Hepatocyte (in vitro differentiated cells): ENCODE measurements around the gene CELF5. TPM values are rescaled to one million over a fixed set of nuclear protein-coding genes. Genes with fewer than 3 reads are reported as not detected.

Source experiments
- DNase-seq: peaks from one replicate; pipeline ENCODE4 v3.0.0-alpha.2; 2016; ENCODE audit warnings: low spot score
- H2AFZ ChIP-seq: fragments of 200-600 bp; sonication (generic); 2 replicates; pipeline ENCODE4 v1.6.0; 2016; ENCODE audit warnings: antibody characterized with exemption, mild to moderate bottlenecking
- H3K27ac ChIP-seq: fragments of 200-600 bp; sonication (generic); 2 replicates; pipeline ENCODE4 v1.5.1; 2016; ENCODE audit warnings: mild to moderate bottlenecking
- H3K27me3 ChIP-seq: fragments of 200-600 bp; sonication (generic); 2 replicates; pipeline ENCODE4 v1.6.1; 2016
- H3K36me3 ChIP-seq: fragments of 200-600 bp; sonication (generic); replicated peaks from 2 replicates; pipeline ENCODE4 v1.5.1; 2016; ENCODE audit warnings: low read depth; ENCODE audit not compliant: insufficient read depth
- H3K4me1 ChIP-seq: fragments of 200-600 bp; sonication (generic); 2 replicates; pipeline ENCODE4 v1.5.1; 2016; ENCODE audit warnings: mild to moderate bottlenecking, moderate library complexity; ENCODE audit not compliant: insufficient read depth
- H3K4me2 ChIP-seq: fragments of 200-600 bp; sonication (generic); 2 replicates; pipeline ENCODE4 v1.6.0; 2016
- H3K4me3 ChIP-seq: fragments of 200-600 bp; sonication (generic); 2 replicates; pipeline ENCODE4 v1.5.1; 2016; ENCODE audit warnings: mild to moderate bottlenecking
- H3K79me2 ChIP-seq: fragments of 200-600 bp; sonication (generic); 2 replicates; pipeline ENCODE4 v1.6.0; 2017; ENCODE audit warnings: mild to moderate bottlenecking
- H3K9me2 ChIP-seq: fragments of 200-600 bp; sonication (generic); replicated peaks from 2 replicates; pipeline ENCODE4 v1.6.0; 2017; ENCODE audit warnings: mild to moderate bottlenecking; ENCODE audit not compliant: insufficient read depth
- H3K9me3 ChIP-seq: fragments of 200-600 bp; sonication (generic); 2 replicates; pipeline ENCODE4 v1.5.1; 2016; ENCODE audit warnings: low read depth, mild to moderate bottlenecking
- H4K20me1 ChIP-seq: fragments of 200-600 bp; sonication (generic); 2 replicates; pipeline ENCODE4 v1.6.0; 2016; ENCODE audit warnings: mild to moderate bottlenecking; ENCODE audit not compliant: insufficient read depth, poor library complexity, severe bottlenecking
- CTCF ChIP-seq: fragments of 200-600 bp; sonication (generic); IDR thresholded peaks from 2 replicates; pipeline ENCODE4 v1.5.1; 2016; ENCODE audit warnings: antibody characterized with exemption, mild to moderate bottlenecking; ENCODE audit not compliant: poor library complexity
- EZH2 ChIP-seq: fragments of 200-600 bp; sonication (generic); IDR thresholded peaks from 2 replicates; pipeline ENCODE4 v1.6.1; 2016; ENCODE audit warnings: antibody characterized with exemption, mild to moderate bottlenecking, borderline replicate concordance
- EZH2phosphoT487 ChIP-seq: fragments of 200-600 bp; sonication (generic); IDR thresholded peaks from one replicate; pipeline ENCODE4 v1.6.1; 2018; ENCODE audit warnings: antibody characterized with exemption, mild to moderate bottlenecking, low read depth, moderate library complexity; ENCODE audit not compliant: unreplicated experiment, severe bottlenecking
- WGBS: methylation state at CpG from one replicate; pipeline ENCODE4 v1.1.6; 2016; ENCODE audit warnings: low lambda C conversion rate; ENCODE audit errors: missing lambda C conversion rate; 5-methylcytosine and 5-hydroxymethylcytosine counted together
- polyA plus RNA-seq: library from polyadenylated mRNA; unstranded; fragments of >200 nt; fragmentation: Nextera tagmentation; extraction: Ambion mirVana; gene quantifications from 2 replicates; pipeline ENCODE4 v1.2.1, GENCODE V29; 2016
- total RNA-seq: library from RNA; depleted of rRNA; stranded (reverse); fragments of >200 nt; gene quantifications from 2 replicates; pipeline ENCODE4 v1.2.3, GENCODE V29; 2014

CELF5 gene
- total and polyA plus RNA-seq, 2 experiments from 2014 or later = 0.03 to 0.17 TPM

GRCh38 chr19:3279306-3279705 is 54.8 kb downstream of the CELF5 start:
- WGBS = 76% methylated on average over 7 of the region's 7 CpGs
- no peak for DNase-seq
- H3K4me1 ChIP-seq = peaks cover 2% of the 10 kb centered on the region
- H3K9me3 ChIP-seq = no peaks in the 10 kb centered on the region
- no peak overlapping the region for H3K4me2 ChIP-seq
- H3K4me3 ChIP-seq = no peak overlapping the region
- H2AFZ ChIP-seq = no peak overlapping the region
- H3K79me2 ChIP-seq = no peaks in the 10 kb centered on the region
- H3K9me2 ChIP-seq = no peaks in the 10 kb centered on the region
- no peak for TF ChIP-seq EZH2phosphoT487
- no peaks in the 10 kb centered on the region for H4K20me1 ChIP-seq
- H3K36me3 ChIP-seq = no peaks in the 10 kb centered on the region
- peaks cover 16% of the 10 kb centered on the region for H3K27me3 ChIP-seq
- H3K27ac ChIP-seq = no peak overlapping the region

- peaks cover 8% of the 10 kb centered on the region for H3K27me3 ChIP-seq
- no peak overlapping the region for H3K4me2 ChIP-seq
- H3K4me1 ChIP-seq = no peaks in the 10 kb centered on the region
- no peaks in the 10 kb centered on the region for H3K79me2 ChIP-seq
- H2AFZ ChIP-seq = no peak overlapping the region
- no peaks in the 10 kb centered on the region for H3K36me3 ChIP-seq
- 90% methylated on average over 21 of the region's 21 CpGs for whole genome bisulfite sequencing
- H3K9me2 ChIP-seq = no peaks in the 10 kb centered on the region
- TF ChIP-seq CTCF (no peak), EZH2 (no peak)
- H3K9me3 ChIP-seq = no peaks in the 10 kb centered on the region
- H4K20me1 ChIP-seq = no peaks in the 10 kb centered on the region
- no peak overlapping the region for H3K4me3 ChIP-seq
- H3K27ac ChIP-seq = no peak overlapping the region
- no peak for DNase-seq
Measured at GRCh38 chr19:3281026-3281425, 56.6 kb downstream of the CELF5 start.

- H3K36me3 ChIP-seq = no peaks in the 10 kb centered on the region
- H3K4me3 ChIP-seq = no peak overlapping the region
- H3K4me2 ChIP-seq = no peak overlapping the region
- no peak overlapping the region for H2AFZ ChIP-seq
- H3K27me3 ChIP-seq = peaks cover 8% of the 10 kb centered on the region
- WGBS = 83% methylated on average over 14 of the region's 14 CpGs
- H3K9me3 ChIP-seq = no peaks in the 10 kb centered on the region
- H3K9me2 ChIP-seq = no peaks in the 10 kb centered on the region
- DNase-seq = no peak
- H3K27ac ChIP-seq = no peak overlapping the region
- H3K79me2 ChIP-seq = no peaks in the 10 kb centered on the region
- H3K4me1 ChIP-seq = no peaks in the 10 kb centered on the region
- no peak for TF ChIP-seq EZH2
- no peak for TF ChIP-seq CTCF
- TF ChIP-seq EZH2phosphoT487 = no peak
- no peaks in the 10 kb centered on the region for H4K20me1 ChIP-seq
Measured at GRCh38 chr19:3282155-3282554, 57.7 kb downstream of the CELF5 start.

- no peaks in the 10 kb centered on the region for H3K79me2 ChIP-seq
- 75% methylated on average over 6 of the region's 6 CpGs for WGBS
- H3K4me1 ChIP-seq = no peaks in the 10 kb centered on the region
- H3K9me3 ChIP-seq = no peaks in the 10 kb centered on the region
- H3K4me3 ChIP-seq = no peak overlapping the region
- no peak for DNase-seq
- no peak overlapping the region for H3K4me2 ChIP-seq
- no peaks in the 10 kb centered on the region for H4K20me1 ChIP-seq
- TF ChIP-seq CTCF = no peak
- no peak for TF ChIP-seq EZH2
- TF ChIP-seq EZH2phosphoT487 = no peak
- H3K27ac ChIP-seq = no peak overlapping the region
- no peaks in the 10 kb centered on the region for H3K9me2 ChIP-seq
- no peaks in the 10 kb centered on the region for H3K36me3 ChIP-seq
- peaks cover 8% of the 10 kb centered on the region for H3K27me3 ChIP-seq
- H2AFZ ChIP-seq = no peak overlapping the region
Measured at GRCh38 chr19:3282564-3282963, 58.1 kb downstream of the CELF5 start.
